Measurements from ENCODE around the gene PLRG1.

DNA sequence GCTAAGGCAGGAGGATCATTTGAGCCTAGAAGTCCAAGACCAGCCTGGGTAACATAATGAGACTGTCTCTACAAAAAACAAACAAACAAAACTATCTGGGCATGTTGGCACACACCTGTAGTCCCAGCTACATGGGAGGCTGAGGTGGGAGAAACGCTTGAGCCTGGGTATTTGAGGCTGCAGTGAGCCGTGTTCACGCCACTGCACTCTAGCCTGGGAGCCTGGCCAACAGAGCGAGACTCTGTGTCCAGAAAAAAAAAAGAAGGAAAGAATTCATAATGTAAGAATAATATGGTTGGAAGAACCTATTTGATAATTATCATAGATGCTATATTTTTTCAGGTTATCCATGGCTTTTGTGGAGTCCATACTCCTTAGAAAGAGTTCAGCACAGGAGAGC, 32.6 kb downstream of the PLRG1 start:
- TF ChIP-seq, protein P1, sequence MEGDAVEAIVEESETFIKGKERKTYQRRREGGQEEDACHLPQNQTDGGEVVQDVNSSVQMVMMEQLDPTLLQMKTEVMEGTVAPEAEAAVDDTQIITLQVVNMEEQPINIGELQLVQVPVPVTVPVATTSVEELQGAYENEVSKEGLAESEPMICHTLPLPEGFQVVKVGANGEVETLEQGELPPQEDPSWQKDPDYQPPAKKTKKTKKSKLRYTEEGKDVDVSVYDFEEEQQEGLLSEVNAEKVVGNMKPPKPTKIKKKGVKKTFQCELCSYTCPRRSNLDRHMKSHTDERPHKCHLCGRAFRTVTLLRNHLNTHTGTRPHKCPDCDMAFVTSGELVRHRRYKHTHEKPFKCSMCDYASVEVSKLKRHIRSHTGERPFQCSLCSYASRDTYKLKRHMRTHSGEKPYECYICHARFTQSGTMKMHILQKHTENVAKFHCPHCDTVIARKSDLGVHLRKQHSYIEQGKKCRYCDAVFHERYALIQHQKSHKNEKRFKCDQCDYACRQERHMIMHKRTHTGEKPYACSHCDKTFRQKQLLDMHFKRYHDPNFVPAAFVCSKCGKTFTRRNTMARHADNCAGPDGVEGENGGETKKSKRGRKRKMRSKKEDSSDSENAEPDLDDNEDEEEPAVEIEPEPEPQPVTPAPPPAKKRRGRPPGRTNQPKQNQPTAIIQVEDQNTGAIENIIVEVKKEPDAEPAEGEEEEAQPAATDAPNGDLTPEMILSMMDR (IDR thresholded peaks at IDR 0.05; ENCODE audit: low read depth, low read length, missing input control): no peak
- no peak for TF ChIP-seq FOXA1 (IDR thresholded peaks at IDR 0.05)
- TF ChIP-seq HNF4G (IDR thresholded peaks at IDR 0.05): no peak
- TF ChIP-seq YY1 (IDR thresholded peaks at IDR 0.05): no peak
- TF ChIP-seq TAF1 (conservative IDR thresholded peaks at IDR 0.05): no peak
- TF ChIP-seq, protein P2, sequence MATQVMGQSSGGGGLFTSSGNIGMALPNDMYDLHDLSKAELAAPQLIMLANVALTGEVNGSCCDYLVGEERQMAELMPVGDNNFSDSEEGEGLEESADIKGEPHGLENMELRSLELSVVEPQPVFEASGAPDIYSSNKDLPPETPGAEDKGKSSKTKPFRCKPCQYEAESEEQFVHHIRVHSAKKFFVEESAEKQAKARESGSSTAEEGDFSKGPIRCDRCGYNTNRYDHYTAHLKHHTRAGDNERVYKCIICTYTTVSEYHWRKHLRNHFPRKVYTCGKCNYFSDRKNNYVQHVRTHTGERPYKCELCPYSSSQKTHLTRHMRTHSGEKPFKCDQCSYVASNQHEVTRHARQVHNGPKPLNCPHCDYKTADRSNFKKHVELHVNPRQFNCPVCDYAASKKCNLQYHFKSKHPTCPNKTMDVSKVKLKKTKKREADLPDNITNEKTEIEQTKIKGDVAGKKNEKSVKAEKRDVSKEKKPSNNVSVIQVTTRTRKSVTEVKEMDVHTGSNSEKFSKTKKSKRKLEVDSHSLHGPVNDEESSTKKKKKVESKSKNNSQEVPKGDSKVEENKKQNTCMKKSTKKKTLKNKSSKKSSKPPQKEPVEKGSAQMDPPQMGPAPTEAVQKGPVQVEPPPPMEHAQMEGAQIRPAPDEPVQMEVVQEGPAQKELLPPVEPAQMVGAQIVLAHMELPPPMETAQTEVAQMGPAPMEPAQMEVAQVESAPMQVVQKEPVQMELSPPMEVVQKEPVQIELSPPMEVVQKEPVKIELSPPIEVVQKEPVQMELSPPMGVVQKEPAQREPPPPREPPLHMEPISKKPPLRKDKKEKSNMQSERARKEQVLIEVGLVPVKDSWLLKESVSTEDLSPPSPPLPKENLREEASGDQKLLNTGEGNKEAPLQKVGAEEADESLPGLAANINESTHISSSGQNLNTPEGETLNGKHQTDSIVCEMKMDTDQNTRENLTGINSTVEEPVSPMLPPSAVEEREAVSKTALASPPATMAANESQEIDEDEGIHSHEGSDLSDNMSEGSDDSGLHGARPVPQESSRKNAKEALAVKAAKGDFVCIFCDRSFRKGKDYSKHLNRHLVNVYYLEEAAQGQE (IDR thresholded peaks at IDR 0.05): no peak
- TF ChIP-seq, protein P3, sequence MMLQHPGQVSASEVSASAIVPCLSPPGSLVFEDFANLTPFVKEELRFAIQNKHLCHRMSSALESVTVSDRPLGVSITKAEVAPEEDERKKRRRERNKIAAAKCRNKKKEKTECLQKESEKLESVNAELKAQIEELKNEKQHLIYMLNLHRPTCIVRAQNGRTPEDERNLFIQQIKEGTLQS (IDR thresholded peaks at IDR 0.05): no peak
- TF ChIP-seq GABPA (IDR thresholded peaks at IDR 0.05 in 1 of 2, conservative IDR thresholded peaks at IDR 0.05 in 1 of 2): no peak
- TF ChIP-seq, protein P4, sequence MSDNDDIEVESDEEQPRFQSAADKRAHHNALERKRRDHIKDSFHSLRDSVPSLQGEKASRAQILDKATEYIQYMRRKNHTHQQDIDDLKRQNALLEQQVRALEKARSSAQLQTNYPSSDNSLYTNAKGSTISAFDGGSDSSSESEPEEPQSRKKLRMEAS (IDR thresholded peaks at IDR 0.05): no peak
- no peak for TF ChIP-seq JUND (IDR thresholded peaks at IDR 0.05)

Measured in liver (tissue), 3 donors.